Ascending aorta (tissue), 2 donors: ENCODE measurements around the gene SRPX2. TPM values are rescaled to one million over a fixed set of nuclear protein-coding genes. Genes with fewer than 3 reads are reported as not detected.

Experiments used
- DNase-seq, 2 donors: peaks; one replicate each; pipeline ENCODE4 v3.0.0-alpha.2; 2019; ENCODE audit warnings: low spot score in 2 of 2
- H3K27ac ChIP-seq, 2 donors: fragments of 200-600 bp; sonication (generic); one replicate each; pipeline ENCODE4 v1.5.1; 2016 to 2017; ENCODE audit warnings: mild to moderate bottlenecking in 1 of 2
- H3K27me3 ChIP-seq: fragments of 200-600 bp; sonication (generic); one replicate; pipeline ENCODE4 v1.5.1; 2017
- H3K36me3 ChIP-seq, 2 donors: fragments of 200-600 bp; sonication (generic); one replicate each; pipeline ENCODE4 v1.5.1; 2016
- H3K4me1 ChIP-seq, 2 donors: fragments of 200-600 bp; sonication (generic); one replicate each; pipeline ENCODE4 v1.5.1; 2016 to 2017; ENCODE audit warnings: mild to moderate bottlenecking in 1 of 2
- H3K4me3 ChIP-seq, 2 donors: fragments of 200-600 bp; sonication (generic); one replicate each; pipeline ENCODE4 v1.5.1; 2016 to 2017; ENCODE audit warnings: mild to moderate bottlenecking in 1 of 2
- H3K9me3 ChIP-seq, 2 donors: fragments of 200-600 bp; sonication (generic); one replicate each; pipeline ENCODE4 v1.5.1; 2016
- CTCF ChIP-seq, 3 experiments: fragments of 200-600 bp in 2 of 3; fragments of 450-650 bp in 1 of 3; sonication (generic) in 2 of 3; IDR thresholded peaks; one replicate each; pipeline ENCODE4 v1.5.1; 2016 to 2019; ENCODE audit warnings: antibody characterized with exemption in 3 of 3, mild to moderate bottlenecking in 1 of 3, moderate library complexity in 1 of 3
- intact Hi-C: fragments of 100-400 bp; cut with DNase I; formaldehyde crosslinking; loops from one replicate; pipeline ENCODE4 v1.15.1; 2023
- total RNA-seq: library from RNA; depleted of rRNA; stranded (reverse); fragments of >200 nt; gene quantifications from one replicate; pipeline ENCODE4 v1.1.0, GENCODE V29; 2016

The SRPX2 gene
- total RNA-seq, 1 donor from 2014 or later = 25.0 TPM

DNA sequence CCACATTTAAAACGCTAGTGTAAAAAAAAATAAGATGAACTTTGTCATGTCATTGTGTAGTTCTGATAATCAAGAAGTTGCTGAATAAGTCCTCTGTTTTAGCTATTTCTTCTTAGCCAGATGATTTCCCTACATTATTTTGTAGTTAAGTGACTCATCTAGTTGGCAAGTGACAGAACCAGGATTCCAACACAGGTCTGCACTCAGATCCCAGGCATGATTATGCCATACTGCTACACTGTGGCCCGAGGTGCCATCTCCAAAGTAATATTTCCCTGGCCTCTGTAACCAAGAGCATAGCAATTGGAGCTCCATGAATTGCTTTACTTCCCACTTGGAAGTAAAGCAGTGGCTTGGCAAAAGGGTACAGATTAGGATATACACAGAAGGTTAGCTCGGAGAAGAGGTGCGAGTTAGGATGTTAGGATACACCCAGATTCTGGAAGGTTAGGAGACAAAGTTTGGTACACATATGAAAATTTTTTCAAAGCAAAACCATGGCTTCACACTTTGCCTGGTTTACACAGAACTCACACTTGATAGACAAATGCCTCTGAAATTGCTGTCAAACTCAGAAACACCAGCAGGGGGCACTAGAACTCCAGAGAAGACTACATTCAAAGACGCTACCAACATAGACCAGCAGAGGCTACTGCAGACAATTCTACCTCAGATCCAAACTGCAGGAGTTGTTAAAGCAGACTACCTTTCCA lies 41.4 kb downstream of the SRPX2 start:
- Histone ChIP-seq H3K27me3 (no peaks in the 10 kb centered on the region), H3K27ac (no peak overlapping the region), H3K4me3 (no peak overlapping the region), H3K36me3 (no peaks in the 10 kb centered on the region), H3K4me1 (no peaks in the 10 kb centered on the region), H3K9me3 (no peaks in the 10 kb centered on the region)
- DNase-seq = peak in 1 of 2 donors; percentile 85
- intact Hi-C loops = loop anchor here (1.0 to 10.0 kb wide), 2 partner anchors 83 to 171 kb away; no protein-coding TSS in a partner anchor
- TF ChIP-seq CTCF (IDR thresholded peaks at IDR 0.05) = peak; percentile 69 to 81 (median 80)

DNA sequence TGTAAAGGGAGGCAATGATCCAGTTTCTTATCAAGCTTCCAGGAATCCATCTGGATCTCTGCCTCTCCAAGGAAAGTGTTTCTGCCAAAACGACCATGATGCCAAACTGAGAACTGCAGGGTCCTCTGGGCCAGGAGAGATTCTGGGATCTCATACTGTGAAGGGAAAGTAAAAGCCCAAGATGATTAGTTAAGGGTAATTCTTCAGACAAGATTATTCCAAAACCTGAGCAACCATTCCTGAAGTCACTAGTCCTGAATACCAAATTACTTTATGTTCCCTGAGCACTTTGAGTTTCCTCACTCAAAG lies 42.0 kb downstream of the SRPX2 start:
- no peak for TF ChIP-seq CTCF (IDR thresholded peaks at IDR 0.05)
- no peaks in the 10 kb centered on the region for H3K9me3 ChIP-seq
- H3K27me3 ChIP-seq = no peaks in the 10 kb centered on the region
- H3K4me3 ChIP-seq = no peak overlapping the region
- DNase-seq = no peak
- no peak overlapping the region for H3K27ac ChIP-seq
- H3K36me3 ChIP-seq = no peaks in the 10 kb centered on the region
- no peaks in the 10 kb centered on the region for H3K4me1 ChIP-seq
- intact Hi-C loops = loop anchor here (1.0 to 10.0 kb wide), 2 partner anchors 82 to 171 kb away; no protein-coding TSS in a partner anchor

DNA sequence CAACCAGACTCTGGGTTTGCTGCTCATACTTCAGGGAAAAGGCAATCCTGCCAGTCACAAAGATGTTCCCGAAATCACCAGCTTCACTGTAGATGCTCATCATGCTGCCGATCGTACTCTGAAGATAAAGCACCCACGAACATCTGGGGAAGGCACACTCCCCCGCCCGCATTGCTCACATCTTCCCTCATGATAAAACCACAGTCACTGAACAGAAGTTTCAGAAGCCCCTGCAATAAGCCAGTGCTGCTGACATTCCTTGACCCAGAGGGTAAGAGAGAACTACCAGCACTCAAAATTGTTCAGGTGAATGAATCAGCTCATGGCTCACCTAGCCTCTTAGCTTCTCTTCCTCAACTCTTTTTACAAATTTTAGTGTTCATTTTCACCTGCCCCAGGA lies 43.1 kb downstream of the SRPX2 start:
- Histone ChIP-seq H3K4me1 (no peaks in the 10 kb centered on the region), H3K9me3 (no peaks in the 10 kb centered on the region), H3K27ac (no peak overlapping the region), H3K36me3 (no peaks in the 10 kb centered on the region), H3K4me3 (no peak overlapping the region), H3K27me3 (no peaks in the 10 kb centered on the region)
- intact Hi-C loops = loop anchor here (10.0 kb wide), 1 partner anchor 172 kb away; no protein-coding TSS in a partner anchor
- DNase-seq = no peak
- TF ChIP-seq CTCF (IDR thresholded peaks at IDR 0.05) = no peak

- no peak for DNase-seq
Observed at GRCh38 chrX:100687546-100687945, 43.5 kb downstream of the SRPX2 start.

GRCh38 chrX:100695302-100695701 lies 51.3 kb downstream of the SRPX2 start:
- H3K36me3 ChIP-seq = no peaks in the 10 kb centered on the region
- no peak for TF ChIP-seq CTCF (IDR thresholded peaks at IDR 0.05)
- no peak overlapping the region for H3K4me3 ChIP-seq
- intact Hi-C loops = no loop called here
- no peaks in the 10 kb centered on the region for H3K27me3 ChIP-seq
- H3K9me3 ChIP-seq = no peaks in the 10 kb centered on the region
- H3K4me1 ChIP-seq = no peaks in the 10 kb centered on the region
- no peak overlapping the region for H3K27ac ChIP-seq
- DNase-seq = no peak

More at GRCh38 chrX:100687546-100687945, 43.5 kb downstream of the SRPX2 start:
- TF ChIP-seq CTCF (IDR thresholded peaks at IDR 0.05) = no peak
- Histone ChIP-seq H3K9me3 (no peaks in the 10 kb centered on the region), H3K36me3 (no peaks in the 10 kb centered on the region), H3K4me1 (no peaks in the 10 kb centered on the region), H3K4me3 (no peak overlapping the region), H3K27me3 (no peaks in the 10 kb centered on the region), H3K27ac (no peak overlapping the region)
- intact Hi-C loops = loop anchor here (10.0 kb wide), 1 partner anchor 173 kb away; no protein-coding TSS in a partner anchor
